Neural progenitor cell (in vitro differentiated cells): ENCODE results near the gene CCR7. TPM values are rescaled to one million over a fixed set of nuclear protein-coding genes. Genes with fewer than 3 reads are reported as not detected.
"Not testable (repeated sequence)": the region's sequence is repeated elsewhere in the genome, so short reads cannot be mapped to it uniquely, and the experiment has no call there.

Experiments used
- DNase-seq: peaks from one replicate; pipeline ENCODE4 v3.0.0-alpha.2; 2016; ENCODE audit warnings: low spot score
- H2AFZ ChIP-seq: fragments of 200-600 bp; sonication (generic); replicated peaks from 2 replicates; pipeline ENCODE4 v1.6.1; 2016; ENCODE audit warnings: antibody characterized with exemption
- H3F3A ChIP-seq: fragments of 200-600 bp; sonication (generic); 2 replicates; pipeline ENCODE4 v1.6.1; 2016; ENCODE audit warnings: antibody characterized with exemption, low read depth
- H3K27ac ChIP-seq: fragments of 200-600 bp; sonication (generic); 2 replicates; pipeline ENCODE4 v1.5.1; 2016; ENCODE audit warnings: mild to moderate bottlenecking
- H3K27me3 ChIP-seq: fragments of 200-600 bp; sonication (generic); 2 replicates; pipeline ENCODE4 v1.6.1; 2016; ENCODE audit warnings: mild to moderate bottlenecking, moderate library complexity
- H3K36me3 ChIP-seq: fragments of 200-600 bp; sonication (generic); 2 replicates; pipeline ENCODE4 v1.5.1; 2016
- H3K4me1 ChIP-seq: fragments of 200-600 bp; sonication (generic); 2 replicates; pipeline ENCODE4 v1.6.1; 2016; ENCODE audit warnings: mixed run types
- H3K4me2 ChIP-seq: fragments of 200-600 bp; sonication (generic); 2 replicates; pipeline ENCODE4 v1.6.1; 2016
- H3K4me3 ChIP-seq: fragments of 200-600 bp; sonication (generic); 2 replicates; pipeline ENCODE4 v1.5.1; 2016
- H3K79me2 ChIP-seq: fragments of 200-600 bp; sonication (generic); 2 replicates; pipeline ENCODE4 v1.6.1; 2016; ENCODE audit warnings: low read depth
- H3K9ac ChIP-seq: fragments of 200-600 bp; sonication (generic); 2 replicates; pipeline ENCODE4 v1.6.1; 2016
- H3K9me3 ChIP-seq: fragments of 200-600 bp; sonication (generic); 2 replicates; pipeline ENCODE4 v1.5.1; 2016; ENCODE audit warnings: low read depth
- H4K20me1 ChIP-seq: fragments of 200-600 bp; sonication (generic); 2 replicates; pipeline ENCODE4 v1.6.1; 2016; ENCODE audit warnings: low read depth
- H3K27ac Mint-ChIP-seq: 3 replicates; pipeline ENCODE4 v1.8.0; 2021; ENCODE audit warnings: mixed read lengths
- H3K27me3 Mint-ChIP-seq: 2 replicates; pipeline ENCODE4 v1.8.0; 2022; ENCODE audit warnings: low read depth, mild to moderate bottlenecking, inconsistent platforms, moderate library complexity, mixed read lengths; ENCODE audit not compliant: insufficient read depth
- H3K36me3 Mint-ChIP-seq: 3 replicates; pipeline ENCODE4 v1.8.0; 2021; ENCODE audit warnings: mixed read lengths
- H3K4me1 Mint-ChIP-seq: 3 replicates; pipeline ENCODE4 v1.8.0; 2021; ENCODE audit warnings: mixed read lengths
- H3K4me3 Mint-ChIP-seq: 3 replicates; pipeline ENCODE4 v1.8.0; 2021; ENCODE audit warnings: mild to moderate bottlenecking, moderate library complexity, mixed read lengths
- H3K9me3 Mint-ChIP-seq: 3 replicates; pipeline ENCODE4 v1.8.0; 2020; ENCODE audit warnings: mixed read lengths
- CTCF ChIP-seq: fragments of 200-600 bp; sonication (generic); IDR thresholded peaks from 2 replicates; pipeline ENCODE4 v1.5.1; 2017; ENCODE audit warnings: antibody characterized with exemption, mild to moderate bottlenecking
- EZH2 ChIP-seq: fragments of 200-600 bp; sonication (generic); IDR thresholded peaks from 2 replicates; pipeline ENCODE4 v1.6.1; 2017; ENCODE audit warnings: antibody characterized with exemption, mild to moderate bottlenecking, moderate library complexity
- EZH2phosphoT487 ChIP-seq: fragments of 200-600 bp; sonication (generic); IDR thresholded peaks from 2 replicates; pipeline ENCODE4 v1.6.1; 2017; ENCODE audit warnings: antibody characterized with exemption
- total RNA-seq: library from RNA; depleted of rRNA; stranded (reverse); fragments of >200 nt; gene quantifications from 2 replicates; pipeline ENCODE4 v1.2.3, GENCODE V29; 2015; ENCODE audit warnings: low replicate concordance

The CCR7 gene
- total RNA-seq, 1 donor from 2014 or later, result not detected

GRCh38 chr17:40548491-40548981, 16.7 kb downstream of the CCR7 start:
- Histone ChIP-seq H3K9me3 (no peaks in the 10 kb centered on the region), H3K27me3 (no peaks in the 10 kb centered on the region), H3K27ac (no peak overlapping the region), H4K20me1 (no peaks in the 10 kb centered on the region), H3K4me1 (peaks cover 11% of the 10 kb centered on the region), H3K36me3 (no peaks in the 10 kb centered on the region), H3F3A (no peaks in the 10 kb centered on the region), H3K9ac (no peak overlapping the region), H3K4me2 (no peak overlapping the region), H3K79me2 (no peaks in the 10 kb centered on the region), H3K4me3 (no peak overlapping the region), H2AFZ (no peak overlapping the region)
- Mint-ChIP-seq H3K9me3 (no peaks in the 10 kb centered on the region), H3K4me1 (peaks cover 23% of the 10 kb centered on the region), H3K27me3 (peaks cover 11% of the 10 kb centered on the region), H3K4me3 (no peak overlapping the region), H3K27ac (peak overlapping the region; percentile 65), H3K36me3 (no peaks in the 10 kb centered on the region)
- DNase-seq, result no peak
- TF ChIP-seq EZH2phosphoT487, result no peak
- no peak for TF ChIP-seq EZH2
- no peak for TF ChIP-seq CTCF

- H3K4me1 Mint-ChIP-seq, result peaks cover 26% of the 10 kb centered on the region
- Histone ChIP-seq H3K27me3 (no peaks in the 10 kb centered on the region), H2AFZ (peak overlapping the region; percentile 36), H3K36me3 (no peaks in the 10 kb centered on the region), H3K9me3 (no peaks in the 10 kb centered on the region), H3K9ac (no peak overlapping the region), H3F3A (no peaks in the 10 kb centered on the region), H3K4me2 (no peak overlapping the region), H3K4me3 (no peak overlapping the region), H3K79me2 (no peaks in the 10 kb centered on the region), H3K27ac (no peak overlapping the region), H3K4me1 (peaks cover 9% of the 10 kb centered on the region), H4K20me1 (no peaks in the 10 kb centered on the region)
- no peaks in the 10 kb centered on the region for H3K9me3 Mint-ChIP-seq
- DNase-seq, result no peak
- no peaks in the 10 kb centered on the region for H3K36me3 Mint-ChIP-seq
- H3K27ac Mint-ChIP-seq, result no peak overlapping the region
- H3K4me3 Mint-ChIP-seq, result no peak overlapping the region
- TF ChIP-seq EZH2phosphoT487 (no peak), EZH2 (no peak), CTCF (no peak)
- peaks cover 11% of the 10 kb centered on the region for H3K27me3 Mint-ChIP-seq
Measured at GRCh38 chr17:40547785-40548478, 17.3 kb downstream of the CCR7 start.

- H3K4me3 Mint-ChIP-seq, result no peak overlapping the region
- no peak overlapping the region for H3K27ac Mint-ChIP-seq
- Histone ChIP-seq H3F3A (no peaks in the 10 kb centered on the region), H3K9me3 (no peaks in the 10 kb centered on the region), H3K4me2 (no peak overlapping the region), H3K36me3 (no peaks in the 10 kb centered on the region), H3K4me1 (peaks cover 9% of the 10 kb centered on the region), H4K20me1 (no peaks in the 10 kb centered on the region), H3K27me3 (no peaks in the 10 kb centered on the region), H3K4me3 (no peak overlapping the region), H3K9ac (no peak overlapping the region), H3K27ac (no peak overlapping the region), H2AFZ (peak overlapping the region; percentile 36), H3K79me2 (no peaks in the 10 kb centered on the region)
- H3K9me3 Mint-ChIP-seq, result no peaks in the 10 kb centered on the region
- H3K36me3 Mint-ChIP-seq, result no peaks in the 10 kb centered on the region
- DNase-seq, result no peak
- TF ChIP-seq EZH2phosphoT487, result no peak
- no peak for TF ChIP-seq CTCF
- no peak for TF ChIP-seq EZH2
- H3K4me1 Mint-ChIP-seq, result peaks cover 28% of the 10 kb centered on the region
- peaks cover 11% of the 10 kb centered on the region for H3K27me3 Mint-ChIP-seq
Measured at GRCh38 chr17:40547079-40547784, 18.0 kb downstream of the CCR7 start.

GRCh38 chr17:40546497-40546896, 18.8 kb downstream of the CCR7 start:
- not testable (repeated sequence) for H3K27ac ChIP-seq, H3K4me3 Mint-ChIP-seq, H3K9me3 Mint-ChIP-seq, DNase-seq, H3K4me2 ChIP-seq, H3F3A ChIP-seq, H3K4me3 ChIP-seq, H3K9ac ChIP-seq, H4K20me1 ChIP-seq, H3K36me3 Mint-ChIP-seq, H3K27me3 ChIP-seq, H3K36me3 ChIP-seq, H3K4me1 ChIP-seq, H3K79me2 ChIP-seq, H2AFZ ChIP-seq, H3K9me3 ChIP-seq
- Mint-ChIP-seq H3K27ac (peak overlapping the region; percentile 27), H3K27me3 (peaks cover 11% of the 10 kb centered on the region), H3K4me1 (peaks cover 31% of the 10 kb centered on the region)
